Upper lobe of left lung (tissue), 4 donors: ENCODE measurements around the gene DNAJB6.
"Not testable (repeated sequence)": the region's sequence is repeated elsewhere in the genome, so short reads cannot be mapped to it uniquely, and the experiment has no call there.

Experiments
- POLR2A ChIP-seq, 4 donors: fragments of 450-650 bp; IDR thresholded peaks; one replicate each; pipeline ENCODE4 v1.5.1; 2016 to 2017; ENCODE audit warnings: antibody characterized with exemption in 4 of 4, mild to moderate bottlenecking in 2 of 4
- TF ChIP-seq, protein P1 (sequence below), 6 experiments: fragments of 450-650 bp in 4 of 6; fragments of 200-600 bp in 2 of 6; sonication (generic) in 2 of 6; IDR thresholded peaks; one replicate each; pipeline ENCODE4 v1.5.1; 2016 to 2019; ENCODE audit warnings: antibody characterized with exemption in 6 of 6

GRCh38 chr7:157454003-157454402 is 117.2 kb downstream of the DNAJB6 start:
- TF ChIP-seq, protein P1, sequence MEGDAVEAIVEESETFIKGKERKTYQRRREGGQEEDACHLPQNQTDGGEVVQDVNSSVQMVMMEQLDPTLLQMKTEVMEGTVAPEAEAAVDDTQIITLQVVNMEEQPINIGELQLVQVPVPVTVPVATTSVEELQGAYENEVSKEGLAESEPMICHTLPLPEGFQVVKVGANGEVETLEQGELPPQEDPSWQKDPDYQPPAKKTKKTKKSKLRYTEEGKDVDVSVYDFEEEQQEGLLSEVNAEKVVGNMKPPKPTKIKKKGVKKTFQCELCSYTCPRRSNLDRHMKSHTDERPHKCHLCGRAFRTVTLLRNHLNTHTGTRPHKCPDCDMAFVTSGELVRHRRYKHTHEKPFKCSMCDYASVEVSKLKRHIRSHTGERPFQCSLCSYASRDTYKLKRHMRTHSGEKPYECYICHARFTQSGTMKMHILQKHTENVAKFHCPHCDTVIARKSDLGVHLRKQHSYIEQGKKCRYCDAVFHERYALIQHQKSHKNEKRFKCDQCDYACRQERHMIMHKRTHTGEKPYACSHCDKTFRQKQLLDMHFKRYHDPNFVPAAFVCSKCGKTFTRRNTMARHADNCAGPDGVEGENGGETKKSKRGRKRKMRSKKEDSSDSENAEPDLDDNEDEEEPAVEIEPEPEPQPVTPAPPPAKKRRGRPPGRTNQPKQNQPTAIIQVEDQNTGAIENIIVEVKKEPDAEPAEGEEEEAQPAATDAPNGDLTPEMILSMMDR (IDR thresholded peaks at IDR 0.05) = not testable (repeated sequence)
- not testable (repeated sequence) for TF ChIP-seq POLR2A (IDR thresholded peaks at IDR 0.05)
